Measurements from ENCODE around the gene HPDL. TPM values are rescaled to one million over a fixed set of nuclear protein-coding genes. Genes with fewer than 3 reads are reported as not detected.

HPDL gene
- total RNA-seq, 2 donors from 2014 or later: not detected

DNA sequence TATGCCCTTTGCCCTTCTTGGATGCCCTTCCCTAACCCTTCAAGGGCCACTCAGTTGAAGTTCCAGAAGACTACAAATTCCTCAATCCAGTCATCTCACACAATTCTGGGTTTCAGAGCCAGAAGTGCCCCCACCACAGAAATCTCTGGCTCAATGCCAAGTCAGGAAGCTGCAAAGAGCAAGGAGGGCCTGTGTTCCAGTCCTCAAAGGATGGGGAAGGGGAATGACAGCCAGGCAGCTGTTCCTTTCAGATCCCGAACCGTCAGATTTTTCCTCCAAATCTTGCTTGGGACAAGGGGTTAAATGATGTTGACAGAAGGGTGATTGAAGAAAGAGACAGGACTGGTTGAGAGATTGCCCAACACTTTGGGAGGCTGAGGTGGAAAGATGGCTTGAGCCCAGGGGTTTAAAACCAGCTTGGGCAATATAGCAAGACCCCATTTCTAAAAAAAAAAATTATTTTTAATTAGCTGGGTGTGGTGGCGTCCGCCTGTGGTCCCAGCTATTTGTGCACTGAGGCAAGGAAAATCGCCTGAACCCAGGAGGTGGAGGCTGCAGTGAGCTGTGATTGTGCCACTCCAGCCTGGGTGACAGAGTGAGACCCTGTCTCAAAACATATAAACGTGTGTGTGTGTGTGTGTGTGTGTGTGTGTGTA is 716 bp upstream of the HPDL start:
- H3K4me3 ChIP-seq: peak overlapping the region; percentile 78
- ATAC-seq (ENCODE audit: insufficient number of reproducible peaks, low FRiP score, low read depth) (no peak), DNase-seq (ENCODE audit: low spot score) (no peak)
- no peaks in the 10 kb centered on the region for H3K9me3 ChIP-seq
- H3K36me3 ChIP-seq: peaks cover 9% of the 10 kb centered on the region
- TF ChIP-seq, protein P1, sequence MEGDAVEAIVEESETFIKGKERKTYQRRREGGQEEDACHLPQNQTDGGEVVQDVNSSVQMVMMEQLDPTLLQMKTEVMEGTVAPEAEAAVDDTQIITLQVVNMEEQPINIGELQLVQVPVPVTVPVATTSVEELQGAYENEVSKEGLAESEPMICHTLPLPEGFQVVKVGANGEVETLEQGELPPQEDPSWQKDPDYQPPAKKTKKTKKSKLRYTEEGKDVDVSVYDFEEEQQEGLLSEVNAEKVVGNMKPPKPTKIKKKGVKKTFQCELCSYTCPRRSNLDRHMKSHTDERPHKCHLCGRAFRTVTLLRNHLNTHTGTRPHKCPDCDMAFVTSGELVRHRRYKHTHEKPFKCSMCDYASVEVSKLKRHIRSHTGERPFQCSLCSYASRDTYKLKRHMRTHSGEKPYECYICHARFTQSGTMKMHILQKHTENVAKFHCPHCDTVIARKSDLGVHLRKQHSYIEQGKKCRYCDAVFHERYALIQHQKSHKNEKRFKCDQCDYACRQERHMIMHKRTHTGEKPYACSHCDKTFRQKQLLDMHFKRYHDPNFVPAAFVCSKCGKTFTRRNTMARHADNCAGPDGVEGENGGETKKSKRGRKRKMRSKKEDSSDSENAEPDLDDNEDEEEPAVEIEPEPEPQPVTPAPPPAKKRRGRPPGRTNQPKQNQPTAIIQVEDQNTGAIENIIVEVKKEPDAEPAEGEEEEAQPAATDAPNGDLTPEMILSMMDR (IDR thresholded peaks at IDR 0.05): no peak
- peaks cover 3 to 9% of the 10 kb centered on the region in 2 donors for H3K4me1 ChIP-seq (ENCODE audit: control insufficient read depth in 1 of 2, low read depth in 2 of 2)
- no peak overlapping the region for H3K27ac ChIP-seq
- no peaks in the 10 kb centered on the region for H3K27me3 ChIP-seq (replicated peaks; ENCODE audit: insufficient read depth)

DNA sequence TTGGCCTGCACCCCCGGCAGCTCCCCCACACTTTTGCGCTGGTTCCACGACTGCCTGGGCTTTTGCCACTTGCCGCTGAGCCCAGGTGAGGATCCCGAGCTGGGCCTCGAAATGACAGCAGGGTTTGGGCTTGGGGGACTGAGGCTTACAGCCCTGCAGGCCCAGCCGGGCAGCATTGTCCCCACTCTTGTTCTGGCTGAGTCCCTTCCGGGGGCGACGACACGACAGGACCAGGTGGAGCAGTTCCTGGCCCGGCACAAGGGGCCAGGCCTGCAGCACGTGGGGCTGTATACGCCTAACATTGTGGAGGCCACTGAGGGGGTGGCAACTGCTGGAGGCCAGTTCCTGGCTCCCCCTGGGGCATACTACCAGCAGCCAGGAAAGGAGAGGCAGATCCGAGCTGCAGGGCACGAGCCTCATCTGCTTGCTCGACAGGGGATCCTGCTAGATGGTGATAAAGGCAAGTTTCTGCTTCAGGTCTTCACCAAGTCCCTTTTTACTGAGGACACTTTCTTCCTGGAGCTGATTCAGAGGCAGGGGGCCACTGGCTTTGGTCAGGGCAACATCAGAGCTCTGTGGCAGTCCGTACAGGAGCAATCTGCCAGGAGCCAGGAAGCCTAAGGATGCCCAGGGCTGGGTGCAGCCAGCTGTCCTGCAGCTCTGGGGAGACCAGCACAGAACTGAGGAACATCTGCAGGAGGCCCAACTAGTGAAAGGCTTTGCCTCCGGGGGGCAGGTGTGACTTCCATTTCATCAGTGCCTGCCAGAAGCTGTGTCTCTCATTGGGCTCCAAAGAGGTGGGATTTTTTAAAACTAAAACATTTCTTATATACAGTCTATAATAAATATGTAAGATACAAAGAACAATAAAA is 1.2 kb downstream of the HPDL start:
- Histone ChIP-seq H3K4me1 (ENCODE audit: control insufficient read depth in 1 of 2, low read depth in 2 of 2) (peaks cover 3 to 9% of the 10 kb centered on the region in 2 donors), H3K27ac (no peak overlapping the region), H3K36me3 (peaks cover 27% of the 10 kb centered on the region), H3K27me3 (replicated peaks; ENCODE audit: insufficient read depth) (no peaks in the 10 kb centered on the region), H3K9me3 (no peaks in the 10 kb centered on the region), H3K4me3 (peak overlapping the region; percentile 78)
- ATAC-seq (ENCODE audit: insufficient number of reproducible peaks, low FRiP score, low read depth): no peak
- TF ChIP-seq, protein P1 (IDR thresholded peaks at IDR 0.05): no peak
- DNase-seq (ENCODE audit: low spot score): no peak

GRCh38 chr1:45328680-45329079 is 2.0 kb downstream of the HPDL start:
- no peak for DNase-seq (ENCODE audit: low spot score)
- H3K4me1 ChIP-seq (ENCODE audit: control insufficient read depth in 1 of 2, low read depth in 2 of 2): peaks cover 3 to 9% of the 10 kb centered on the region in 2 donors
- no peaks in the 10 kb centered on the region for H3K27me3 ChIP-seq (replicated peaks; ENCODE audit: insufficient read depth)
- H3K9me3 ChIP-seq: no peaks in the 10 kb centered on the region
- no peak overlapping the region for H3K27ac ChIP-seq
- ATAC-seq (ENCODE audit: insufficient number of reproducible peaks, low FRiP score, low read depth): no peak
- H3K36me3 ChIP-seq: peaks cover 35% of the 10 kb centered on the region
- no peak overlapping the region for H3K4me3 ChIP-seq
- TF ChIP-seq, protein P1 (IDR thresholded peaks at IDR 0.05): no peak

DNA sequence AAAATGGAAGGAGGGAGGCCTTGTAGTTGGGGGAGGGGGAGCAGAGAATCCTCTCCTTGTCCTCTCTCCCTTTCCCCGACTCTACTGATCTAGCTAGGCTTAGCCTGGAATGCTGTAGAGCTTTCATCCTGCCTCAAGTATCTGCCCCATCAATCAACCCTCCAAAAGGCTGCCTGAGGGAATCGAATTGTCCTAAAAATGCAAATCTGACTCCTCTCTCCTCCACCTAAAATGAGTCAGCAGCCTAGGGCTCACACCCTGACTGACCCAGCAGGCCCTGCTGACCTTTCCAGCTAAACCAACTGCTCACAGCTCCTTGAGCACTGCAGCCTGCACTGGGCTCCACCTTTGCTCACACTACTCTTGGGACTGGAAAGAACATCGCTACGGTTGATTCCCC is 2.8 kb downstream of the HPDL start:
- H3K27me3 ChIP-seq (replicated peaks; ENCODE audit: insufficient read depth): no peaks in the 10 kb centered on the region
- H3K36me3 ChIP-seq: peaks cover 40% of the 10 kb centered on the region
- no peak for DNase-seq (ENCODE audit: low spot score)
- no peak overlapping the region for H3K4me3 ChIP-seq
- H3K9me3 ChIP-seq: no peaks in the 10 kb centered on the region
- ATAC-seq (ENCODE audit: insufficient number of reproducible peaks, low FRiP score, low read depth): no peak
- peaks cover 3 to 9% of the 10 kb centered on the region in 2 donors for H3K4me1 ChIP-seq (ENCODE audit: control insufficient read depth in 1 of 2, low read depth in 2 of 2)
- H3K27ac ChIP-seq: no peak overlapping the region
- TF ChIP-seq, protein P1 (IDR thresholded peaks at IDR 0.05): no peak
